22Rv1 (cell line): ENCODE results near the gene NIF3L1.

Source experiments
- H3K27ac ChIP-seq: fragments of 450-650 bp; 2 replicates; pipeline ENCODE4 v1.5.1; 2017
- ZFX ChIP-seq: fragments of 450-650 bp; IDR thresholded peaks from 2 replicates; pipeline ENCODE4 v1.6.1; 2017; ENCODE audit warnings: antibody characterized with exemption, borderline replicate concordance
- TF ChIP-seq, protein P1 (sequence below): fragments of 450-650 bp; IDR thresholded peaks from 2 replicates; pipeline ENCODE4 v1.5.1; 2017; ENCODE audit warnings: mild to moderate bottlenecking

The NIF3L1 gene

DNA sequence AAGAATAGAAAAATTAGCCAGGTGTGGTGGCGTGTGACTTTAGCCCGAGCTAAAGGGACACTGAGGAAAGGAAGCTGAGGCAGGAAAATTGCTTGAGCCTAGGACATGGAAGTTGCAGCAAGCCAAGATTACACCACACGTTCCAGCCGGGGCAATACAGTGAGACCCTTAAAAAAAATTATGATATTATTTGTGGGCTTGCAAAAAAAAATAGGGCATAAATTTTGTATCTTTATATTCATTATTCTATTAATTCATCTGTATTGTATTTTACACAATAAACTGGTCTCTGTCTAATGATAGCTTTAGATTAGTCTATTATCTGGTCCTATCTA lies 56.2 kb downstream of the NIF3L1 start:
- TF ChIP-seq, protein P1, sequence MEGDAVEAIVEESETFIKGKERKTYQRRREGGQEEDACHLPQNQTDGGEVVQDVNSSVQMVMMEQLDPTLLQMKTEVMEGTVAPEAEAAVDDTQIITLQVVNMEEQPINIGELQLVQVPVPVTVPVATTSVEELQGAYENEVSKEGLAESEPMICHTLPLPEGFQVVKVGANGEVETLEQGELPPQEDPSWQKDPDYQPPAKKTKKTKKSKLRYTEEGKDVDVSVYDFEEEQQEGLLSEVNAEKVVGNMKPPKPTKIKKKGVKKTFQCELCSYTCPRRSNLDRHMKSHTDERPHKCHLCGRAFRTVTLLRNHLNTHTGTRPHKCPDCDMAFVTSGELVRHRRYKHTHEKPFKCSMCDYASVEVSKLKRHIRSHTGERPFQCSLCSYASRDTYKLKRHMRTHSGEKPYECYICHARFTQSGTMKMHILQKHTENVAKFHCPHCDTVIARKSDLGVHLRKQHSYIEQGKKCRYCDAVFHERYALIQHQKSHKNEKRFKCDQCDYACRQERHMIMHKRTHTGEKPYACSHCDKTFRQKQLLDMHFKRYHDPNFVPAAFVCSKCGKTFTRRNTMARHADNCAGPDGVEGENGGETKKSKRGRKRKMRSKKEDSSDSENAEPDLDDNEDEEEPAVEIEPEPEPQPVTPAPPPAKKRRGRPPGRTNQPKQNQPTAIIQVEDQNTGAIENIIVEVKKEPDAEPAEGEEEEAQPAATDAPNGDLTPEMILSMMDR, result no peak
- no peak overlapping the region; the same call in 1 of the 2 replicates for H3K27ac ChIP-seq

DNA sequence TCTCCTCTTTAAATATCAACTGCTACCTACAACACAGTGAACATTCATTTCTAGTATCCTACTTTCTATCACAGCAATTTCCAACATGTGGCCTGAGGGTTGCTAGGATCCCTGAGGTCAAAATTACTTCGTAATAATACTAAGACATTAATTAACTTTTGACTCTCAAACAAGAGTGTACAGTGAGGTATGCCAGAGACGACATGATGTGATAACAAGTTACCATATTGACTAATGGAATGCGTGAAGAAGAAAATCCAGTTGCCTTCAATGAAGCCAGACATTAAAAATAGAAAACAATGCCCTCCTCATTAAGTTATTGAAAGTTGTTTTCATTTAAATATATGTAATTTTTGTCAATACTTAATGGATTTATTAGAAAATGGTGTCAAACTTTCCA lies 61.2 kb downstream of the NIF3L1 start:
- no peak overlapping the region for H3K27ac ChIP-seq
- TF ChIP-seq ZFX, result no peak
- TF ChIP-seq, protein P1, result no peak
